ENCODE measurements around the gene ALDH3A2.
"Not testable (repeated sequence)": the region's sequence is repeated elsewhere in the genome, so short reads cannot be mapped to it uniquely, and the experiment has no call there.

ALDH3A2 gene

GRCh38 chr17:19651451-19652238 is 3.1 kb downstream of the ALDH3A2 start:
- no peak for DNase-seq

- no peak for DNase-seq
Observed at GRCh38 chr17:19652595-19652994, 4.0 kb downstream of the ALDH3A2 start.

GRCh38 chr17:19654342-19654886 is 5.9 kb downstream of the ALDH3A2 start:
- no peak for DNase-seq

- DNase-seq: no peak
Observed at GRCh38 chr17:19654896-19655295, 6.3 kb downstream of the ALDH3A2 start.

- no peak for DNase-seq
Observed at GRCh38 chr17:19656336-19656735, 7.8 kb downstream of the ALDH3A2 start.

GRCh38 chr17:19656851-19657581 is 8.5 kb downstream of the ALDH3A2 start:
- no peak for DNase-seq

- DNase-seq: no peak
Observed at GRCh38 chr17:19659366-19660177, 11.0 kb downstream of the ALDH3A2 start.

GRCh38 chr17:19660219-19660870 is 11.8 kb downstream of the ALDH3A2 start:
- no peak for DNase-seq

GRCh38 chr17:19661121-19661520 is 12.6 kb downstream of the ALDH3A2 start:
- no peak for DNase-seq

- no peak for DNase-seq
Observed at GRCh38 chr17:19663097-19663496, 14.5 kb downstream of the ALDH3A2 start.

GRCh38 chr17:19664136-19664820 is 15.7 kb downstream of the ALDH3A2 start:
- DNase-seq: no peak

- no peak for DNase-seq
Observed at GRCh38 chr17:19664821-19665181, 16.2 kb downstream of the ALDH3A2 start.

GRCh38 chr17:19669680-19670079 is 21.1 kb downstream of the ALDH3A2 start:
- not testable (repeated sequence) for DNase-seq

GRCh38 chr17:19670908-19671307 is 22.4 kb downstream of the ALDH3A2 start:
- no peak for DNase-seq

GRCh38 chr17:19671433-19671832 is 22.9 kb downstream of the ALDH3A2 start:
- DNase-seq: no peak

GRCh38 chr17:19672009-19672750 is 23.6 kb downstream of the ALDH3A2 start:
- DNase-seq: no peak

- no peak for DNase-seq
Observed at GRCh38 chr17:19673623-19674022, 25.1 kb downstream of the ALDH3A2 start.

GRCh38 chr17:19676896-19677295 is 28.3 kb downstream of the ALDH3A2 start:
- DNase-seq: no peak

- no peak for DNase-seq
Observed at GRCh38 chr17:19677736-19678379, 29.3 kb downstream of the ALDH3A2 start.

GRCh38 chr17:19678581-19679453 is 30.3 kb downstream of the ALDH3A2 start:
- no peak for DNase-seq

Data from NCI-H1436 (cell line).